Measurements from ENCODE around the gene SCGB3A2. TPM values are rescaled to one million over a fixed set of nuclear protein-coding genes. Genes with fewer than 3 reads are reported as not detected.

SCGB3A2 gene
- total RNA-seq, 1 donor from 2014 or later, result 1.2 TPM

DNA sequence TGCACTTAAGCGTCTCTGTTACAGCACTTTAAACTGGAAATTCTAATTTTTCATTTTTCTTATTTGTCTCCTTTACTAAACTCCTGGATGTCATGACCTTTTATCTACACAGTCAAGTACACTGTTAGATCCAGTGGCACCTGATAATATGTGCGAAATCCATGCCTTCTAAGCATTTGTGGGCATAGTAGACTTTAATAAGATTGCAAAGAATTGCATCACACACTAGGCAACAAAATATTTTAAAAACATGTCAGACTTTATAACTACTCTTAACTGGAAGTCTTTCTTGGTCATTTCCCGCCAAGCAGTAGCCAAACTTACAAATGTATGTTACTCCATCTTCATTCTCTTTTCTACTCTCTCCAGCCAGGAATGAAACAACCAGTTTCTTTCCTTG lies 42.1 kb upstream of the SCGB3A2 start:
- Mint-ChIP-seq H3K4me3 (ENCODE audit: unreplicated experiment) (no peak overlapping the region), H3K4me1 (ENCODE audit: low read depth, unreplicated experiment) (no peaks in the 10 kb centered on the region), H3K36me3 (ENCODE audit: unreplicated experiment) (no peaks in the 10 kb centered on the region), H3K27me3 (ENCODE audit: unreplicated experiment) (no peaks in the 10 kb centered on the region), H3K27ac (ENCODE audit: unreplicated experiment) (no peak overlapping the region), H3K9me3 (ENCODE audit: unreplicated experiment) (no peaks in the 10 kb centered on the region)
- no peak for DNase-seq
- TF ChIP-seq, protein P1, sequence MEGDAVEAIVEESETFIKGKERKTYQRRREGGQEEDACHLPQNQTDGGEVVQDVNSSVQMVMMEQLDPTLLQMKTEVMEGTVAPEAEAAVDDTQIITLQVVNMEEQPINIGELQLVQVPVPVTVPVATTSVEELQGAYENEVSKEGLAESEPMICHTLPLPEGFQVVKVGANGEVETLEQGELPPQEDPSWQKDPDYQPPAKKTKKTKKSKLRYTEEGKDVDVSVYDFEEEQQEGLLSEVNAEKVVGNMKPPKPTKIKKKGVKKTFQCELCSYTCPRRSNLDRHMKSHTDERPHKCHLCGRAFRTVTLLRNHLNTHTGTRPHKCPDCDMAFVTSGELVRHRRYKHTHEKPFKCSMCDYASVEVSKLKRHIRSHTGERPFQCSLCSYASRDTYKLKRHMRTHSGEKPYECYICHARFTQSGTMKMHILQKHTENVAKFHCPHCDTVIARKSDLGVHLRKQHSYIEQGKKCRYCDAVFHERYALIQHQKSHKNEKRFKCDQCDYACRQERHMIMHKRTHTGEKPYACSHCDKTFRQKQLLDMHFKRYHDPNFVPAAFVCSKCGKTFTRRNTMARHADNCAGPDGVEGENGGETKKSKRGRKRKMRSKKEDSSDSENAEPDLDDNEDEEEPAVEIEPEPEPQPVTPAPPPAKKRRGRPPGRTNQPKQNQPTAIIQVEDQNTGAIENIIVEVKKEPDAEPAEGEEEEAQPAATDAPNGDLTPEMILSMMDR (IDR thresholded peaks at IDR 0.05; ENCODE audit: partially characterized antibody, unreplicated experiment), result no peak

DNA sequence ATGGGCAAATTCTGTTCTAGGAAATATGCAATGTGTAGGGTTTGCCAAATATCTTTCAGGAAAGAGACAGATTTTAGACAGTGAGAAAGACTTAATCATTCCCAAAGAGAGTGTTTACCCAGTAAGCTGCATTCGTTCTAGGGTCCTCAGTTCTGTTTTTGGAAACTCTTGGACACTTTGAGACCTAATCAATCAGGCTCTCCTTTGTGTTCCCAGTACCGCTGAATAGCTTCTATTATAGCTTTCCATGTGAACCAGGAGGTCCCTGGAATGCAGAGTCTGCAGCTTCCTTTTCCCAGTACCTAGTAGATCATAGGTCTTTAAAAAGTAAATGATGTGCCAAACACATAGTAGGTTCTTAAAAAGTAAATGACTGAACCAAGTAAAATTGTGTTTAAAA lies 35.6 kb upstream of the SCGB3A2 start:
- Mint-ChIP-seq H3K27ac (ENCODE audit: unreplicated experiment) (no peak overlapping the region), H3K9me3 (ENCODE audit: unreplicated experiment) (no peaks in the 10 kb centered on the region), H3K4me3 (ENCODE audit: unreplicated experiment) (no peak overlapping the region), H3K4me1 (ENCODE audit: low read depth, unreplicated experiment) (no peaks in the 10 kb centered on the region), H3K36me3 (ENCODE audit: unreplicated experiment) (no peaks in the 10 kb centered on the region), H3K27me3 (ENCODE audit: unreplicated experiment) (no peaks in the 10 kb centered on the region)
- TF ChIP-seq, protein P1 (IDR thresholded peaks at IDR 0.05; ENCODE audit: partially characterized antibody, unreplicated experiment), result no peak
- DNase-seq, result no peak

DNA sequence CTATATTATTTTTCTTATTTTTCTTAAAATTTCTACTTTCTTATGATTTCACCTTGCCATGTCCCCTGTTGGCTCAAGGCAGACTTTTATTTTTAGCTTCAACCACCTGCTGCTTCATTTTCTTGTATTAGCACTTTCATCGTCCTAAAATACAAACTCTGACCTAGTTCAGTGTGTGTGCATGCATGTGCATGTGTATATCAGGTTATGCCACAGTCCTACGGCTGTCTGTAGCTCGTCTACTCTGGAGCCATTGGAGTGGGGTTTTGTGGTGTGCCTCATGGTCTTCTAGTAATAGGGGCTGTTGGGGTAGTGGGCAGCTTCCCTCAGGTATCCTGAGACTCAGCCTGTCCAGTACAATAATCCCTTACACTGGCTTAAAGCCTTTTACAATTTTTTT lies 33.7 kb upstream of the SCGB3A2 start:
- Mint-ChIP-seq H3K4me3 (ENCODE audit: unreplicated experiment) (no peak overlapping the region), H3K27ac (ENCODE audit: unreplicated experiment) (no peak overlapping the region), H3K4me1 (ENCODE audit: low read depth, unreplicated experiment) (no peaks in the 10 kb centered on the region), H3K9me3 (ENCODE audit: unreplicated experiment) (no peaks in the 10 kb centered on the region), H3K27me3 (ENCODE audit: unreplicated experiment) (no peaks in the 10 kb centered on the region), H3K36me3 (ENCODE audit: unreplicated experiment) (no peaks in the 10 kb centered on the region)
- TF ChIP-seq, protein P1 (IDR thresholded peaks at IDR 0.05; ENCODE audit: partially characterized antibody, unreplicated experiment), result no peak
- no peak for DNase-seq

DNA sequence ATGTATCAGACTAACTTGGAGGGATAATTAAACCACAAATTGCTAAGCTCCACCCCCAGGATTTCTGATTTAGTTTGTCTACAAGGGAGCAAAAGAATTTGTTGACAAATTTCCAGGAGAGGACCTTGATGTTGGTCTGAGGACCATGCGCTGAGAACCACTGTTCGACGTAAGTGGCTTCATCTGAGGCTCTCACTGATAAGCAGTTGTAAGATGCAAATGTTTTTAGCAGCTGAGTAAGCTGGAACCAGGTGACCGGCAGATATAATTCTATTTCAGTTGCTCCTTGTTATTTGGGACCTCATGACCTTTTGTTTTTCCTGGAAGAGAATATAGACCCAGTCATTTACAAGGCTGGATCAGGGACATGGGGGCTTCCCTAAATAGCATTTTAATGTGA lies 32.9 kb upstream of the SCGB3A2 start:
- Mint-ChIP-seq H3K36me3 (ENCODE audit: unreplicated experiment) (no peaks in the 10 kb centered on the region), H3K27ac (ENCODE audit: unreplicated experiment) (no peak overlapping the region), H3K4me3 (ENCODE audit: unreplicated experiment) (no peak overlapping the region), H3K4me1 (ENCODE audit: low read depth, unreplicated experiment) (no peaks in the 10 kb centered on the region), H3K27me3 (ENCODE audit: unreplicated experiment) (no peaks in the 10 kb centered on the region), H3K9me3 (ENCODE audit: unreplicated experiment) (no peaks in the 10 kb centered on the region)
- DNase-seq, result no peak
- TF ChIP-seq, protein P1 (IDR thresholded peaks at IDR 0.05; ENCODE audit: partially characterized antibody, unreplicated experiment), result no peak

DNA sequence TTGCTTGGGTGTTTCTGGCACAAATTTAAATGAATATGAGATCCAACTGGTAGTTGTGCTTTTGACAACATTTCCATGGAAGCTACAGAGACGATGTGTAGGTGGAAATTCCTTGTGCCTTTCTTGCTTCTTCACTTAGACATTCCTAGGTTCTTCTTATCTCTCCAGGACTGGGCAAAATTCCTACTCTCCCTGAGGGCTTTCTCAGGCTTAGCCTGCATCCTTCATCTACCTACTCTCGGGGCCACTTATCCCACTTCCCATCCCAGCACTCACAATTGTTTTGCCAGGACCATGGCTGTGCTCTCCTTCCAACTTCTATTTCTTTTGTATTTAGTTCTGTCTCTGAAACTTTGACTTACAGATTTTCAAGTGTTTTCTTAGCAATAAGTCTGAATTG lies 29.3 kb upstream of the SCGB3A2 start:
- Mint-ChIP-seq H3K9me3 (ENCODE audit: unreplicated experiment) (no peaks in the 10 kb centered on the region), H3K27ac (ENCODE audit: unreplicated experiment) (no peak overlapping the region), H3K27me3 (ENCODE audit: unreplicated experiment) (no peaks in the 10 kb centered on the region), H3K36me3 (ENCODE audit: unreplicated experiment) (no peaks in the 10 kb centered on the region), H3K4me1 (ENCODE audit: low read depth, unreplicated experiment) (no peaks in the 10 kb centered on the region), H3K4me3 (ENCODE audit: unreplicated experiment) (no peak overlapping the region)
- DNase-seq, result no peak
- TF ChIP-seq, protein P1 (IDR thresholded peaks at IDR 0.05; ENCODE audit: partially characterized antibody, unreplicated experiment), result no peak

Data from glutamatergic neuron (in vitro differentiated cells).